HCT116 (cell line): ENCODE measurements around the gene MBNL2.

ENCODE experiments used
- ZFX ChIP-seq: fragments of 450-650 bp; IDR thresholded peaks from 2 replicates; pipeline ENCODE4 v1.6.1; 2017
- TF ChIP-seq, protein P1 (sequence below): IDR thresholded peaks from 2 replicates; pipeline ENCODE4 v1.6.1; 2012; ENCODE audit warnings: low read depth

DNA sequence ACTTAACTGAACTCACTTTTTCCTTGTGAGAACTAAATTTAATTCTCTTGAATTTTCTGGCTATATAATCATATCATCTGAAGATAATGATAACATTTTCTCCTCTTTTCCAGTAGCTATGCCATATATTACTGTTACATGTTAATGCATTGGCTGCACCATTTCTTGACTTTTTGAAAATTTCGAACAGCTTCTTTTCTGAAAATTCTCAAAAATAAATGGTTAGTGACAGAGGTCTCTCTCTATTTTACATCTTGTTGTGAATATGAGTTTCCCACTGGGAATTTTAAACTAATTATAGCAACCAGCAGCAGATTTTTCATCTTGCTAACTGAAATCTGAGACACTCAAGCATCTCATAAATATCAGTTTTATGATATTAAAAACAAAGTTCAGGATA, 30.6 kb downstream of the MBNL2 start:
- no peak for TF ChIP-seq ZFX
- TF ChIP-seq, protein P1, sequence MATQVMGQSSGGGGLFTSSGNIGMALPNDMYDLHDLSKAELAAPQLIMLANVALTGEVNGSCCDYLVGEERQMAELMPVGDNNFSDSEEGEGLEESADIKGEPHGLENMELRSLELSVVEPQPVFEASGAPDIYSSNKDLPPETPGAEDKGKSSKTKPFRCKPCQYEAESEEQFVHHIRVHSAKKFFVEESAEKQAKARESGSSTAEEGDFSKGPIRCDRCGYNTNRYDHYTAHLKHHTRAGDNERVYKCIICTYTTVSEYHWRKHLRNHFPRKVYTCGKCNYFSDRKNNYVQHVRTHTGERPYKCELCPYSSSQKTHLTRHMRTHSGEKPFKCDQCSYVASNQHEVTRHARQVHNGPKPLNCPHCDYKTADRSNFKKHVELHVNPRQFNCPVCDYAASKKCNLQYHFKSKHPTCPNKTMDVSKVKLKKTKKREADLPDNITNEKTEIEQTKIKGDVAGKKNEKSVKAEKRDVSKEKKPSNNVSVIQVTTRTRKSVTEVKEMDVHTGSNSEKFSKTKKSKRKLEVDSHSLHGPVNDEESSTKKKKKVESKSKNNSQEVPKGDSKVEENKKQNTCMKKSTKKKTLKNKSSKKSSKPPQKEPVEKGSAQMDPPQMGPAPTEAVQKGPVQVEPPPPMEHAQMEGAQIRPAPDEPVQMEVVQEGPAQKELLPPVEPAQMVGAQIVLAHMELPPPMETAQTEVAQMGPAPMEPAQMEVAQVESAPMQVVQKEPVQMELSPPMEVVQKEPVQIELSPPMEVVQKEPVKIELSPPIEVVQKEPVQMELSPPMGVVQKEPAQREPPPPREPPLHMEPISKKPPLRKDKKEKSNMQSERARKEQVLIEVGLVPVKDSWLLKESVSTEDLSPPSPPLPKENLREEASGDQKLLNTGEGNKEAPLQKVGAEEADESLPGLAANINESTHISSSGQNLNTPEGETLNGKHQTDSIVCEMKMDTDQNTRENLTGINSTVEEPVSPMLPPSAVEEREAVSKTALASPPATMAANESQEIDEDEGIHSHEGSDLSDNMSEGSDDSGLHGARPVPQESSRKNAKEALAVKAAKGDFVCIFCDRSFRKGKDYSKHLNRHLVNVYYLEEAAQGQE: no peak
